ENCODE data around the gene TMEM273.

GRCh38 chr10:49162761-49163310 lies 25.4 kb downstream of the TMEM273 start:
- TF ChIP-seq EGR1 (IDR thresholded peaks at IDR 0.05; ENCODE audit: low read depth) (no peak), SIN3A (IDR thresholded peaks at IDR 0.05; ENCODE audit: low read depth) (no peak), CTCF (IDR thresholded peaks at IDR 0.05 in 2 of 3, conservative IDR thresholded peaks at IDR 0.05 in 1 of 3; ENCODE audit: borderline replicate concordance in 1 of 3, insufficient read depth in 1 of 3, low read depth in 2 of 3, low read length in 2 of 3) (no peak), SRF (IDR thresholded peaks at IDR 0.05; ENCODE audit: low read depth) (no peak), TCF7L2 (IDR thresholded peaks at IDR 0.05; ENCODE audit: borderline replicate concordance, extremely low read depth, insufficient read depth, insufficient read length) (no peak), POLR2AphosphoS5 (IDR thresholded peaks at IDR 0.05; ENCODE audit: low read depth, low read length) (no peak)
